GM21619 (cell line): Measurements from ENCODE around the gene BEGAIN.

ENCODE experiments used
- ATAC-seq: cut with Tn5 transposase; IDR thresholded peaks from one replicate; pipeline ENCODE4 v1.9.1; 2021; ENCODE audit not compliant: unreplicated experiment

BEGAIN gene

DNA sequence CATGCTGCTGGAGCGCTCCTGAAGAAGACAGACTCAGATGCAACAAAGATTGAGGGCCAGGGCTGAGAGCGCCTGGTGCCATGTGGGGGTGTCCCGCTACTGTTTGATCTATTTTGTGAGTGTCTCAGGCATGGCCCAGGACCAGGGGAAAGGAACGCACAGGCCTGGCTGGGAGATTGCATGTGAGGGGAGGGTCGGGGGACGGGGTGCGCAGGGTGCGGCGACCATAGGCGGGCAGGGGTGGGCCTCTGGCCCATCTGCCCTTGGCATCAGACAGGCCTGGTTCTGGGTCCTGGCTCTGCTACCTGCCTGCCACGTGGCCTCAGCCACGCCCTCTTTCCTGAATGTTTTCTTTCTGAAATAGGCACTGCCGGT lies 47.5 kb downstream of the BEGAIN start:
- ATAC-seq = no peak

DNA sequence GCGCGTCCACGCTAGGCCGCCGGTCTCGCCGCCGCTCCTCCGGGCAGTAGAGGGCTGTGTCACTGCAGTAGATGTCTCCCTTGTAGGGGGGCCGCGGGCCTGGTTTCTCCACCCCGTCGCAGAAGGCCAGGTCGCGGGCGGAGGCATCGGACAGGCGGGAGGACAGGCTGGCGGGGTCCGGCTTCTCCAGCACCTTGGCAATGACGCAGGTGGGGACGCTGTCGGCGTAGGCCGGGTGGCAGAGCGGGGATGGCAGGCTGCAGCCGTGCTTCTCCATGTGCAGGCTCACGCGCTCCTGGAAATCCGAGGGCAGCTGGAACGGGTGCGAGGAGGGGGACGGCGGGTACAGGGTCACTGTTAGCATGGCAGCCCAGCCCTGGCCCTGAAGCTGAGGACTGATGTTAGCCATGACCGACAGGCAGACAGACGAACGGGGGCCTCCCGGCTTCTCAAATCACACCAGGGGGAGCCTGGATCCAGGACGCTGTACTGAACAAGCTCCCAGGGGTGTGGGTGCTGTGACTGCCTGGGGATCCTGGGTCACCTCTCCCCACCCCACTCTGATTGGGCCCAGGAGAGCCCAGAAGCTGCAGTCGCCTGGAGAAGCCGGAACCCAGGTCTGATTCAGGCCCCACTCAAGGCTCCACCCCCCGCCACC lies 48.1 kb downstream of the BEGAIN start:
- no peak for ATAC-seq

DNA sequence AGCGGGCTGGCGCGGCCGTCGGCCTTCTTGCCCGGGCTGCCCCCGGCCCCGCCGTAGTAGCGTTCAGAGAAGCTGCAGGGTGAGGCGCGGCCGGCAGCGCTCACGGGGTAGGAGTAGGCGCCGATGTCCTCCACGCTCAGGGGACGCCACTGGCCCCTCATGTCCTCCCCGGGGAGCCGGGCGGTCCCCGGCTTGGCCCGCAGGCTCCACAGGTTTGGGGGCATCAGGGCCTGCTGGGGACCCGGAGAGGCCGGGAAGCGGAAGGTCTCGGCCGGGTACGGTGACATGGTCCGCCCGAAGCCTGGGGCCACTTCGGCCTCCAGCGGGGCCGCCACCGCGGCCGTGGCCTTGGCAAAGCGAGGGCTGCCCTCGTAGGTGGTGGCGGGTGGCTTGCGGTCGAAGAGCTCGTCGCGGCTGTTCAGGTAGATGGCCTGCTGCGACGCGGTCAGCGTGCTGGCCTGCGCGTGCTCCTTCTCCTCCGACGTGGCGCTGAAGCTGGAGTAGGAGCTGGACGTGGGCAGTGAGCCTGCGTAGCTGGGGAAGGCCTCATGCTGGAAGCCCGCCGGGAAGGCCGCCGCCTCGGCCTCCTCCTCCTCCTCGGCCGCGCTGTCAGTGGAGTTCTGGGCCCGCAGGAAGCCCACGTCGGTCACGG lies 48.7 kb downstream of the BEGAIN start:
- ATAC-seq = no peak

DNA sequence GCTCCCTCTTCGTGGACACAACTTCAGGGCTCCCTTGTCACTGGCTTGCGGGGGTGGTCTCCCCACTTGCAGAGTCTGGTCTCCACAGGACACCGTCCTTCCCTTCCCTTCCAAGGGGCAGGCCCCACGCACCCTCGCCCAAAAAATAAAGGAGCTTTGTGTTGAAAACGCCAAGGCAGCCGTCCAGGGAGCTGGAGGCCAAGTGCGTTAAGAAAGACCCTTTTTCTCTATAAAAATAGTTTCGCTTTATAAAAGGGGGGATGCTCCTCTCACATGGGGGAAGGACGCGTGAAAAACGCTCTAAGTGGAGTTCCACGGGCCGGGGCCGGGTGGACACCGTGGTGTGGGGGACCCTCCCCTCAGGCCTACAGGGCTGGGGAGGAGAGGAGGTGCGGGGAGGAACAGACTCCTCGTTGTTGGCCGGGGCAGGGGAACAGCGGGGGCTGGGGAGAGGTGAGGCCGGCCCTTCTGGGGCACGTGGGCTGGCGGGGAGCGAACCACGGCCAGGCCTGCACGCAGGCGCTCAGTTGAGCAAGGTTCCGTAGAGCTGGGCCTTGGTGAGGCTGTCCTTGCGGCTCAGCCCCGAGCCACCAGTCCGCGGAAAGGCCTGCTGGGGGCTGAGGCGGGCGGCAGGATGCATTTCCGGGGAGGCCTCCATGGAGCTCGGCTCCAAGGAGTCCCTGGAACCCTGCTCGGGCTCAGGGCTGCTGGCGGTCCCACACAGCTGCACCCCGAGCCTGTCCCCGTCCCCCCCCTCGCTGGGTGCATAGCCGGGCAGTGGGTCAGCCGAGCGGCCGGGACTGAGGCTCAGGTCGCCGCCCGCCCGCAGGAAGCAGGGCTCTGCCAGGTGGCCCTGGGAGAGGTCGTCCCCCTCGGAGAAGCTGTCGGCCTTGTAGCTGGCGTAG lies 49.5 kb downstream of the BEGAIN start:
- no peak for ATAC-seq

DNA sequence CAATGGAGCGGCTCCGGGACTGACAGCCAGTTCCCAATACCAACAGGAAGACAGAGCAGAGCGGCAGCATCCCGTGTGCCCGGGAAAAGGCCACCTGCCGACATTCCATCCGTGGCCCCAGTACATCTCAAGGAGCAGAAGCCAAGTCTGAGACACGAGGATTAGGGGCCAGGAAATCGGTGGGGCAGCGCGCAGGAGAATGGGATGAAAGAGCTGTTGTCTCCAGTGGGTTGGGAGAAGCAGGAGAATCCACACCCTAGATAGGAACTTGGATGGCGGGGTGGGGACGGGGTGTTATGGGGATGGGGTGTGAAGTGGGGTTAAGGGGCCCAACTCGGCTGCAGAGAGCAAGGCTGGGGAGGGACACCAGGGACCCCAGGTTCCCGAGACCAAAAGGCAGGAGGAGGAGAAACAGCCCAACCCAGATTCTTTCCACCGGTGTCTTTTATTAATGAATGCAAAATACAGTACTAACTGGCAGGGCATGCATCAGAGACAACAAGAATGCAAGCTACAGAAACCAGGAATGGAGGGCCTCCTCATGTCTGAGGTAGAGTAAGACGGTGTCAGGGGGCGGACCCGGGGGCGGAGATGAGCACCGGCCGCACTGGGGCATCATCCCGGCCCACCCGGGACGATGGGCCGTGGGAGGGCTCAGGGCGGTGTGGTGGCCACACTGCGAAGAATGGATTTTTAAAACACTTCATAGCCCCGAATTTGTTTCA lies 50.3 kb downstream of the BEGAIN start:
- no peak for ATAC-seq

DNA sequence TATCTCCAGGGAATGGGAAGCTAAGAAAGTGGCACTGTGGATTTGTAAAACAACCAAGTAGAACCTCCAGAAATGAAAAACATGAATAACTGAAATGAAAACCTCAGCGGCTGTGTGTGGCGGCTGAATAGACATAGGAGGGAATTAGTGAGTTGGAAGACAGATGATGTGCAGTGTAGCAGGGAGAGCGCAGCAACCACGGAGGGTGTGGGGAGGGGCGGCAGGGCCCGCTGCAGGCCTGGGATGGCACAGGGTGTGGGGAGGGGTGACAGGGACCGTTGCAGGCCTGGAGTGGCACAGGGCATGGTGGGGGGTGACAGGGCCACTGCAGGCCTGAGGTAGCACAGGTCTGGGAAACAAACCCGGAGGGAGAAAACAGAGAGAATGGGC lies 51.1 kb downstream of the BEGAIN start:
- ATAC-seq = no peak

DNA sequence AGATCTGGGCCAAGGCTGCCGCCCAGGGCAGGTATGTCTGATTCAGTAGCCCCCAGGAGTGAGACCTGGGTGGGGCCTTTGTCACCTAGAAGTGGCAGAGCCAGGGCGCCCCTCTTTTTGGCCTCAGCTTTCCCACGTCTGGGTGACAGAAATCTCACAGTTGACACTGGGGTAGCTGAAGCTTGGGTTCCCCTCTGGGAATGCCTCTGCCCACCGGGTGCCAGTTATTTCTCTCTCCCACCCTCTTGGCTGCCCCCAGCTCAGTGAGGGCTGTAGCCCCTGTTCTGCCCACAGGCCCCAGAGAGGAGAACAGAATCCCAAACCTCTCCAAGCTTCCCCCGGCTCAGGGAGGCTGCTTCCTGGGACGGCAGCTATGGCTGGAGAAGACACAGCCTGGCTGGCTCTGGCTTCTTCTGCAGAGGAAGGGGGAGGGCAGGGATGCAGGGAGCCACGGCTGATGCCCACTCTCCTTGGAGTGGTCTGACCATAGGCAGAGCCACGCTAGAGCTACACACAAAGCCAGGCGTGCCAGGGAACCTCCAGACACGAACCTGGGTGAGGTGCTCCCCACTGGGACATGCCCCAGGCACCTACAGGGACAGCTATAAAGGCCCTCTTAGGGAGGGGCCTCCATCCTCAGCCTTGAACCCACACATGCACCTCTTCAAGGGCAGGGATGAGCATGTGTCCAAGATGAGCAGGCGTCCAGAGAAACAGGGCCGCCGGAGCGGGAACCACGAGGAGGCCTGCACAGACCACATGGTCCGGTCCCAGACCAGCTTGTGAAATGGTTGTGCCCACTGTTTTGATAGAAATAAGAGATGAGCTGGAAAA lies 51.7 kb downstream of the BEGAIN start:
- no peak for ATAC-seq

DNA sequence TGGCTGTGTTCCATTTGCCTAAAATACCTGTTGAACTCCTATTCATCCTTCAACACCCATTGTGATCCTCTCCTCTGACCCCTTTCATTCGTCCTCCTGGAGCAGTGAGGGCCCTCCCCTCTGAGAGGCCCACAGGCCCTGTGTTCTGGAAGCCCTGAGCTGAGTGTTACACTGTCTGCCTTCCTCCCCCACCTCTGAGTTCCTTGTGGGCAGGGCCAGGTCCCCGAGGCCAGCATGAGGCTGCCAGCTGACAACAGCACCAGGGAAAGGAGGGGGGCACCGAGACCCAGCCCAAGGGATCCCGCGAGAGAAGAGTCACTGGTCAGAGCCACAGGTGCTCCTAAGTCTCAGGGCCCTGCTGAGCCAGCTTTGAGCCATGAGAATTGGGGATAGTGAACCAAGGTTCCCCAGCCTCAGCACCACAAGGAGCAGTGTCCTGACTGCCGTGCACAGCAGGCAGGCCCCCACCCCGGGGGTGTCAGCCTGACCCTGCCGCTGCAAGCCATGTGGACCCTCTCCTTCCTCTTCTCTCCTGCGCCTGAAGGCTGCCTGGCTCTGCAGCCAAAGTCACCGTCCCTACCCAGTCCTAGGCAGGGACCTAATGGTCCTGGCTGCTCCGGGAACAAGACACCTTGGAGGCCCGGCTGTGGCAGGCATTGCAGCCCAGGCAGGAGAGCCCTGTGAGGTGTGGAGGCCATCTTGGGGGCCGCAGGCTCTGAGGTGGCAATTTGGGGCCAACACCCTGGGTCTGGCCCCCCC lies 52.5 kb downstream of the BEGAIN start:
- no peak for ATAC-seq

DNA sequence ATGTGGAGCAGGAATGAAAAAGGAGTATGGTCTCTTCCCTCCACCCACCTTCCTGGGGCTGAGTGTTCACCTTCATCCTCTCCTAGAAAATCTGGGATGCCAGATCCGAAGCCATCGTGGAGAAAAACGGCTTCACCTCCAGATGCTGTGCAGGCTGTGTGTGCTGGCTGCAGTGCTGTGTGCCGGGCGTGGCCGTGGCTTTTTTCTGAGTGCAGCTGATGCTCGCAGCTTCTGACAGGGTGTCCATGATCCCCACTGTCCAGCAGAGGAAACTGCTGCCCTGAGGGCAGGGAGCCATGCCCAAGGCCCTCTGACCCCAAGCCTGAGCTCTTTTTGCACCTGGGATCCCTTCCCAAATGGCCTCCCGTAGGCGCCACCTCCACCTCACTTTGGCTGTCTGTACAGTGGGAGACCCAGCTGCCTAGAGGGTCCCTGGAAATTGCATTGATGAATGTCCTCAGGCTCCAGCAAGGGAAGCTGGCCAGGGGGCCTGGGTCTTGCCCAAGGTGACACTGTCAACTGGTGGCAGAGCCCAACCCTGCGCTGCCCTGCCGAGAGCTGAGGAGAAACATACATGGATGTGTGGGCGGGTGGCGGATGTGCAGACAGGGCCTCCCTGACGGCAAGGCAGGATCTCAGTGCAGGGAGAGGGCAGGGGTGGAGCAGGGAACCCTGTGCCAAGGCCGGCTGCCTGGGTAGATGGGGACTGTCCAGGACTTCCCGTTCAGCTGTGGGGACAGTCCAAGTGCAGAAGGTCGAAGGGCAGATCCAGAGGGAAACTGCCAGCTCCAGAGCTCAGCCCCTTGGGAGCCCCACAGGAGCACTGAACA lies 53.3 kb downstream of the BEGAIN start:
- ATAC-seq = no peak

DNA sequence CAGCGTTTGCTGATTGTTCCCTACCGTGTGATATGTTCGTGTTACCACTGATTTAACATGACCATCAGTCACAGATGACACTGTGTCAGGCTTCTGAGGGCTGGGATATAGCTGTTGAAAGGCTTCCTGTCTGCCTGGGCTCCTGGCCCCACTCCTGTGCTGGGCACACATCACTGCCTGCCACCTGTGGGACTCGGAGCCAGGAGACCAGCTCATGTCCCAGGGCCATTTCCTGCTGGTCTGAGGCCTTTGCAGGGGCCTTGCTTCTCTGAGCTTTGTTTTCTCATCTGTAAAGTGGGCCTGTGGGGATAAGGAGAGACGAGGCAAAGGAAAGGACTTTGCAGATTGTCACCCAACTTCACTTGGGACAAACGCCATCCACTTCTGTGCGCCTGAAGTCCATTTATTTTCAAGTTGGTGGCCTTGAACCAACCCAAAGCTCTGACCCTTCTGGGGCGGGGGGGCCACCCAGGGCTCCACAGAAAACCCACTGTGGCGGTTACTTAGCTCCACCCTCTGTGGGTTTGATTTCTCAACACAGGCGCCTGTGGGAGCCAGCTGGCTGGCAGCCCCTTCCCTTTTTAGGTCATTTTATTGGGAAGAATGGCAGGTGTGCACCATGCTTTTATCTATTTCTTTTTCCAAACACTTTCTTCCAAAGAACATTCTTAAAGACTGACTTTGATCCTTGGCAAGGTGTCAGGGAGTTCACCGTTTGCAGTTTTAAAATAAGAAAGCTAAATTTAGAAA lies 54.1 kb downstream of the BEGAIN start:
- ATAC-seq = no peak

DNA sequence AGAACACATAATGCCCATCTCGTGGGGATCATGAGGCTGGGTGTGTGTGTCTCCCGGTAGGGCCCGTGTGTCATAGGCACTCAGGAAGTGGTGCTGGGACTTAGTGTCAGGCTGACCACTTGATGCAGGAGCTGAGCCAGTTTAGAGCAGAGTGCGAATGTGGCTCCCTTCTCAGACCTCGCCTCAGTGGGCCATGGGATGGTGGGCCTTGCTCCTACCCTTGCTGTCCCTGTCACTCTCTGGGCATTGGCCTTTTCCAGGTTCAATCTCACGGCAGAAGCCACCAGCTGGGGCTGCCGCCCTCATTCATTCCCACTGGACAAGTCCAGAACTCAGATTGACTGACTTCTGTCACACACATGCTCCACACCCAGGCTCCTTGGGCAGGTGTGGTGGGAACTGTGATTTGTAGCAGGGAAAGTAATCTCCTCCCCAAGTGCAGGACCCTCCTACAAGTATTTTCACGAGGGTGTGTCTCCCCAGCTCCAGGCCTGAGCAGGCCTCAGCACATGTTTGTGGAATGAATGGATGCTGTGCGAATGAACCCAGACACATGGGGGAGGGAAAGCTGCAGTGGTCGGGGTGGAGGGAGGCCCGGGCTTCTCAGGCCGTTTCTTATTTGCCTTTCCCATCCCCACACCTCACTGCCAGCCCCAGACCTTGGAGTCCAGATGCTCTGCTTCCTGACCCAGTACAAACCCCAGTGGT lies 54.9 kb downstream of the BEGAIN start:
- no peak for ATAC-seq

DNA sequence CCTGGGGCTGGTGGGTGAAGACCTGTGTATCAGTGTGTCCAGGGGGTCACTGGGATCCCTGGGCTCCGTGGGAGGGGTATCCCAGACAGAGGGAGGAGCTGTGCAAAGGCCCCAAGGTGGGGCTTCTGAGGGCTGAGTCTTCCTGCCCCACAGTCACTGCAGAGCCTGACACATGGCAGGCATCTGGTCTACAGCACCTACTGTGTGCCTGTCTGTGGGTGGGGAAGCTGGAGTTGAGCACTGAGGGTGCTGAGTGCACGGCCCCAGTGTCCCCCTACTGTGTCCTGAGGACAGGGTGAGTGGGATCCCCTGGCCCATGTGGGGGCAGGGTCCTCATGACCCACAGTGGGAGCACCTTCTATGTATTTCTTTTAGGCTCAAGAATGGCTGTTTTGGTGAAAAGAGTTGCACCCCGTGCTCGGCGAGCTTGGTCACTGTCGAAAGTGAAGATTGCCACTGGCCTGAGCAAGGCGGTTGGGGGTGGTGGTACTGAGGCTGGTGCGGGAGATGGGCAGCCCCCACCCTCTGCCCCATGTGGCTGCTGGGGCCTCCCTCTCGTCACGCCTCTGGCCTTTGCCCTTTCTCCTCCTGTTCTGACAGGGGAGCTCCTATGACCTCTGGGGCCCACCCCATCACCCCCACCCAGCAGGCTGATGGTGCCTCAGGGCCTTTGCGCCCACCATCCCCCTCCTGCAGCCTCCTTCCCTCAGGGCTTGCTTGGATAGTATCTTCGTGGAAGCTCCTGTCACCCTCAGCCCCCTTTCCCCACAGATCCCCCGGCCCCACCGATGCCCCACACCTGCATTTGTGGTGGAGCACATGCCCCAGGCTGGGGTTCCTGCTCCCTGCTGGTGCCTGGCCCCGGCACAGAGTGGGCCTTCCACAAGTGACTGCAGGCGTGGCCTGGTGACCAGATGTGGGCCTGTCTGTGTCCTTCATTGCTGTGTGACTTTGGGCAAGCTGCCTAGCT lies 55.8 kb downstream of the BEGAIN start:
- ATAC-seq = no peak

DNA sequence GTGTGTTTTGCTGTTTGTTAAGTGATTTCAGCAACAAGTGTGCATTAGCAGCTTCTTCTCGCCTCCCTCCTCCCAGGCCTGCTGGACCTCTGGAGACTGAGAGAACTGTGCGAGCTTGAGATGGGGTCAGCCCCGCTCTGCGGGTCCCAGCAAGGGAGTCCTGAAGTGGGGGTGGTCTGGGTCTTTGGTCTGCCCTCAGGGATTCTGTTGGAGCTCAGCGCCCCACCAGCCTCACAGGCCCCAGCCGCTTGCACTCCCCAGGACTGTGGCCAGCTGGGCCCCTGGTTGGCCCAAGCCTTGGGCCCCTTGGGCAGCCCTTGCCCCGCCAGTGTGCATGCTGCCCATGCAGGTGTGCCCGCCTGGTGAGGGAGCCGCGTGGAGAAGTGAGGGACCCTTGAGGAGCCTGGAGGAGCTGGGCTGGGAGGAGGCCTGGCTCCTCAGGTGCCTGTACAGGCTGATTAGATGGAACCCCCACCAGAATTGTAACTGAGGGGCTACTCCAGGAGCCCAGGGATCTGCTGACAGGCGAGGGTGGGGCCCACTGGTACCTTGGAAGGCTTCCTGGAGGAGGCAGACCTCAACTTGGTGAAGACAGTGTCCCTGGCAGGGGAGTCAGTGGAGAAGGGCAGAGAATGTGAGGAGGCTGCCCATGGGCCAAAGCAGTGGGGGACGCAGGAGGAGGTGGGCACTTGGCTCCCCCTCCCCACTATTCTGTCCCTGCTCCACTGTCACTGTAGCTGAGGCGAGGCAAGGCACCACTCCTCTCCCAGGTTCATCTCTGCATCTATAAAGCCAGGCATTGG lies 56.7 kb downstream of the BEGAIN start:
- no peak for ATAC-seq

DNA sequence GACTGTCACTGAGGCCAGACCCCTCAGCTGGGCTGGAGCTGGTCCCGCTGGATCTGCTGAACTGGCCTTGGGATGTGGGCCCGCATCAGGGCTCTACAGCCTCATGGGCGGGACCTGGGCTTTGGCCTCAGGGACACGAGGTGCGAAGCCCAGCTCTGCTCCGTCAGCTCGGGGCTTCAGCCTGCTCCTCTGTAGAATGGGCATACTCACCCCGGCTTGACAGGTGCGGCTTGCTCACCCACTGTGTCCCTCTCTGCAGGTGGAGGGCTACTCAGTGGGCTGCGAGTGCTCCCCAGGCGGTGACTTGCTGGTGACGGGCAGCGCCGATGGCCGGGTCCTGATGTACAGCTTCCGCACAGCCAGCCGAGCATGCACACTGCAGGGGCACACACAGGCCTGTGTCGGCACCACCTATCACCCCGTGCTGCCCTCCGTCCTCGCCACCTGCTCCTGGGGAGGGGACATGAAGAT lies 57.6 kb downstream of the BEGAIN start:
- no peak for ATAC-seq

DNA sequence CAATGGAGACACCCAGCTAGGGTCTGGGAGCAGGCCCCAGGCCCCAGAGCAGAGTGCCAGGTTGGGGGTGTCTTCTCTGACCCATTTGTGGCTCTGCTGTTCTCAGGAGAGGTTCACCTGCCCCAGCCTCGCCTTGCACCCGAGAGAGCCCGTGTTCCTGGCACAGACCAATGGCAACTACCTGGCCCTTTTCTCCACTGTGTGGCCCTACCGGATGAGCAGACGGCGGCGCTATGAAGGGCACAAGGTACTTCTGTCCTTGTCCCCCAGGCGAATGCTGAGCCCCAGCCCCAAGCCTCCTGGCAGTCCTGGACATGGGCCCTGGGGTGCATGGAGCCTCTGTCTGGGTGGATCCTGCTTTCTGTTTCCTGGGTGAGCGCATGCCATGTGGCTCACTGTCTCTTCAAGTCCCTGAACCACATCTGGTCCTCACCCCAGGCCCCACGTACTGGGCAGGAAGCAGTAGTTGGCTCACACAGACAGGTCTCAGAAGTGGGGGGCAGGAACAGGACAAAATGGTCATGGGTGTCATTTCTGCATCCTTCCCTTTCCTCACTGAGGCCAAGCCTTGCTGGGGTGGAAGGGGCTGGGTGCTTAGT lies 58.2 kb downstream of the BEGAIN start:
- no peak for ATAC-seq
